Measurements from ENCODE around the gene TCEA2. TPM values are rescaled to one million over a fixed set of nuclear protein-coding genes. Genes with fewer than 3 reads are reported as not detected.

TCEA2 gene
- 49.0 and 49.9 TPM in 2 replicates for total RNA-seq

DNA sequence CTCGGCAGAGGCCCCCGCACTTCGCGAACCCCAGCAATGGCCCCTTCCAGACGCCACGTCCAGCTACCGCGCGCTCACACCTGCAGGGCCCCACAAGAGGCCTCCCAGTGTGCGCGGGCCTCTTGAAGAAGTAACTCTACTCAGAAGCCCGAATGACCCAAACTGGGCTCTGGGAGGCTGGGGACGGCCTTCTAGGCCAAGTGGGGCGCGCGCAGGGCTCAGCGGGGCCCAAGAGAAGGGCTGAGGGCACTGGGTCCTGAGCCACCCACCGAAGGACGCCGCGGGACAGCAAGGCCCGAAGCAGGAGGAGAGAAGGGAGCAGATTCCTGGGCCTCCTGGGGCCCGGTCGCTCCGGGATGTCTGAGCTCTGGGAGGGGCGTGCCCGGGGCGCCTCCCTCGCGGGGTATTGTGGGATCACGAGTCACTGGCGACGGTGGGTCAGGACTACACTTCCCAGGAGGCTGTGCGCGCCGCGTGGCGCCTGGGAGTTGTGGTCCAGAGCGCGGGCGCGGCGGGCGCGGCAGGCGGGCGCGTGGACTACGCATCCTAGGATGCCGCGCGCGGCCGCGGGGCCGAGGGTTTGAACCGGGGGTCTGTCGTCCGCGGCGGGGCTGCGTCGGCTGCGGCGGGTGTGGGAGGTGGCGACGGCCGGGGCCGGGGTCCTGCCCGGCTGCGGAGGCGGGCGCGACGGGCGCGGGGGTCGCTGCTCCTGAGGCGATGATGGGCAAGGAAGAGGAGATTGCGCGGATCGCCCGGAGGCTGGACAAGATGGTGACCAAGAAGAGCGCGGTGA, at the start of gene TCEA2:
TSS of gene TCEA2 (plus strand) at position 603 of the 793 bp plus-strand sequence. CDS start at position 718, 115 bp downstream.
- peak; percentile 93 for DNase-seq (ENCODE audit: low spot score)
- Mint-ChIP-seq H3K27ac (peak within 1 kb of the TSS; percentile 88), H3K9me3 (no peaks in the 10 kb centered on the region), H3K27me3 (ENCODE audit: low read depth) (no peaks in the 10 kb centered on the region), H3K4me3 (ENCODE audit: low read depth) (peak within 1 kb of the TSS; percentile 89), H3K4me1 (ENCODE audit: low read depth) (peaks cover 46% of the 10 kb centered on the region), H3K36me3 (ENCODE audit: low read depth) (no peaks in the 10 kb centered on the region)
- intact Hi-C loops (cut with micrococcal nuclease), result loop anchor here (1.0 to 10.0 kb wide), 4 partner anchors 16 to 428 kb away; partner anchors contain the start of genes RGS19 and UCKL1

DNA sequence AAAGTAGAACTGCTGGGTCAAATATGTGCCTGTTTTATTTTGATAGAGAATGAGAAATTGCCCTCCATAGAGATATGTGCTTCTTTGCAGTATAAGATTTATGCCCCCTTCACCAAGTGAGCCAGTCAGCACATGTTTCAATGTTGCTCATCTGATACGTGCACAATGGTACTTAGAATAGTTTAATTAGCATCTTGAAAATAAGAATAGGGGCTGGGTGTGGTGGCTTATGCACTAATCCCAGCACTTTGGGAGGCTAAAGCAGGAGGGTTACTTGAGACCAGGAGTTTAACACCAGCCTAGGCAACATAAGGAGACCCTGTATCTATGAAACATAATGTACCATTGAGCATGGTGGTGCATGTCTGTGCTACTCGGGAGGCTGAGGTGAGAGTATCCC, 47.4 kb upstream of the TCEA2 start:
- H3K27me3 Mint-ChIP-seq (ENCODE audit: low read depth), result no peaks in the 10 kb centered on the region
- no peaks in the 10 kb centered on the region for H3K9me3 Mint-ChIP-seq
- intact Hi-C loops (cut with micrococcal nuclease), result no loop called here
- no peak overlapping the region for H3K4me3 Mint-ChIP-seq (ENCODE audit: low read depth)
- DNase-seq (ENCODE audit: low spot score), result no peak
- peaks cover 63% of the 10 kb centered on the region for H3K36me3 Mint-ChIP-seq (ENCODE audit: low read depth)
- H3K4me1 Mint-ChIP-seq (ENCODE audit: low read depth), result peaks cover 18% of the 10 kb centered on the region
- no peak overlapping the region for H3K27ac Mint-ChIP-seq

DNA sequence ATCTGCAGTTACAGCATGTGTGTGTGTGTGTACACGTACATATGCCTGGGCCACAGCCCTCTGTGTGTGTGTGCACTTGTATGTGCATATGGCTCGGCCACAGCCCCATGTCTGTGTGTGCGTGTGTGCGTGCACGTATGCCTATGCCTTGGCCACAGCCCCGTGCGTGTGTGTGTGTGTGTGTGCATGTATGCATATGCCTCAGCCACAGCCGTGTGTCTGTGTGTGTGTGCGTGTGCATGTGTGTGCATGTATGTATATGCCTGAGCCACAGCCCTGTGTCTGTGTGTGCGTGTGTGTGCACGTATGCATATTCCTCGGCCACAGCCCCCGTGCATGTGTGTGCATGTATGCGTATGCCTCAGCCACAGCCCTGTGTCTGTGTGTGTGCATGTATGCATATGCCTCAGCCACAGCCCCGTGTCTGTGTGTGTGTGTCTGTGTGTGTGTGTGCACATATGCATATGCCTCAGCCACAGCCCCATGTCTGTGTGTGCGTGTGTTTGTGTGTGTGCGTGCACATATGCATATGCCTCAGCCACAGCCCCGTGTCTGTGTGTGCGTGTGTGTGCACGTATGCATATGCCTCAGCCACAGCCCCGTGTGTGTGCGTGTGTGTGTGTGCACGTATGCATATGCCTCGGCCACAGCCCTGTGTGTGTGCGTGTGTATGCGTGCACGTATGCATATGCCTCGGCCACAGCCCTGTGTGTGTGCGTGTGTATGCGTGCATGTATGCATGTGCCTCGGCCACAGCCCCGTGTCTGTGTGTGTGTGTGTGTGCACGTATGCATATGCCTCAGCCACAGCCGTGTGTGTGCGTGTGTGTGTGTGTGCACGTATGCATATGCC, 41.6 kb upstream of the TCEA2 start:
- Mint-ChIP-seq H3K27me3 (ENCODE audit: low read depth) (no peaks in the 10 kb centered on the region), H3K4me1 (ENCODE audit: low read depth) (no peaks in the 10 kb centered on the region), H3K4me3 (ENCODE audit: low read depth) (no peak overlapping the region), H3K36me3 (ENCODE audit: low read depth) (peaks cover 68% of the 10 kb centered on the region), H3K27ac (no peak overlapping the region), H3K9me3 (no peaks in the 10 kb centered on the region)
- intact Hi-C loops (cut with micrococcal nuclease), result no loop called here
- DNase-seq (ENCODE audit: low spot score), result no peak

- H3K36me3 Mint-ChIP-seq (ENCODE audit: low read depth), result peaks cover 67% of the 10 kb centered on the region
- H3K27ac Mint-ChIP-seq, result no peak overlapping the region
- no peaks in the 10 kb centered on the region for H3K4me1 Mint-ChIP-seq (ENCODE audit: low read depth)
- no peak overlapping the region for H3K4me3 Mint-ChIP-seq (ENCODE audit: low read depth)
- intact Hi-C loops (cut with micrococcal nuclease), result no loop called here
- DNase-seq (ENCODE audit: low spot score), result no peak
- H3K27me3 Mint-ChIP-seq (ENCODE audit: low read depth), result no peaks in the 10 kb centered on the region
- H3K9me3 Mint-ChIP-seq, result no peaks in the 10 kb centered on the region
Measured at GRCh38 chr20:64022671-64023360, 40.2 kb upstream of the TCEA2 start.

- Mint-ChIP-seq H3K9me3 (no peaks in the 10 kb centered on the region), H3K27ac (no peak overlapping the region)
Measured at GRCh38 chr20:64023361-64024140, 39.4 kb upstream of the TCEA2 start.

DNA sequence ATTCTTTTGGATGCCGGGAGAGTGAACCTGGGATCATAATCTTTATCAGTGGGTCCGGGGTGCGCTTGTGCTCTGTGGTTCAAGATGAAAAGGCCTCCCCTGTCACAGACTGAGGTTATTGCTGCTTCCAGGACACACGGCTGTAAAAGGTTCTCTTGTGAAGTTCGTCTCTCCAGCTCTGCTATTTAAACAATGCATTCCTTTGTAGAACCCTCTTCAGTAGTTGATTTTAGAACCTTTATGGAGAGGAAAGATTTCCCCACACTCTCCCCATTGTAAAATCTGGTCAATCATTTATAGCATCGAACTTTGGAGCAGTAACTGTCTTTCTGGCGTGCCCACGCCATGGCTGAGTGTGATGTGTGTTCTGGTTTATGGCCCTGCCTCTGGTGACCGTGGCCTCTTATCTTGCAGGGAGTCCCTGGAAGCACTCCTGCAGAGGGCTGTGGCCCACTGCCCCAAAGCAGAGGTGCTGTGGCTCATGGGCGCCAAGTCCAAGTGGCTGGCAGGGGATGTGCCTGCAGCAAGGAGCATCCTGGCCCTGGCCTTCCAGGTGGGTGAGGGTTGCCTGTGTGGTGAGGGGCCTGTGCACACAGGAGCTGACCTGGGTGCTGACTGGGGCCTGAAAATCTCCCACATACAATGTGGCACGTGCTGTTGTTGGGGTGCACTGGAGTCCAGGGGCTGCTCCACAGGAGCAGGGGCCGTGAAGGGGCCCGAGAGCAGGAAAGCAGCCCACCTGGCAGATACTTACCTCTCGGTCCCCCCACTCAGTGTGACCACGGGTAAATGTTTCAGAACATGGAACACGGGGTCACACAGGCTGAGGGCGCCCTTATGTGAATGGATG, 38.6 kb upstream of the TCEA2 start:
- H3K4me3 Mint-ChIP-seq (ENCODE audit: low read depth), result no peak overlapping the region
- no peaks in the 10 kb centered on the region for H3K4me1 Mint-ChIP-seq (ENCODE audit: low read depth)
- no peak for DNase-seq (ENCODE audit: low spot score)
- no peak overlapping the region for H3K27ac Mint-ChIP-seq
- H3K9me3 Mint-ChIP-seq, result no peaks in the 10 kb centered on the region
- intact Hi-C loops (cut with micrococcal nuclease), result no loop called here
- no peaks in the 10 kb centered on the region for H3K27me3 Mint-ChIP-seq (ENCODE audit: low read depth)
- peaks cover 63% of the 10 kb centered on the region for H3K36me3 Mint-ChIP-seq (ENCODE audit: low read depth)

More at GRCh38 chr20:64023361-64024140, 39.4 kb upstream of the TCEA2 start:
- Mint-ChIP-seq H3K4me1 (ENCODE audit: low read depth) (no peaks in the 10 kb centered on the region), H3K27me3 (ENCODE audit: low read depth) (no peaks in the 10 kb centered on the region), H3K4me3 (ENCODE audit: low read depth) (no peak overlapping the region), H3K36me3 (ENCODE audit: low read depth) (peaks cover 67% of the 10 kb centered on the region)
- intact Hi-C loops (cut with micrococcal nuclease), result no loop called here
- no peak for DNase-seq (ENCODE audit: low spot score)

- H3K27ac Mint-ChIP-seq, result no peak overlapping the region
- H3K9me3 Mint-ChIP-seq, result no peaks in the 10 kb centered on the region
- no peaks in the 10 kb centered on the region for H3K4me1 Mint-ChIP-seq (ENCODE audit: low read depth)
- no peaks in the 10 kb centered on the region for H3K27me3 Mint-ChIP-seq (ENCODE audit: low read depth)
- peaks cover 65% of the 10 kb centered on the region for H3K36me3 Mint-ChIP-seq (ENCODE audit: low read depth)
- no peak for DNase-seq (ENCODE audit: low spot score)
- H3K4me3 Mint-ChIP-seq (ENCODE audit: low read depth), result no peak overlapping the region
- intact Hi-C loops (cut with micrococcal nuclease), result no loop called here
Measured at GRCh38 chr20:64025101-64025825, 37.7 kb upstream of the TCEA2 start.

- intact Hi-C loops (cut with micrococcal nuclease), result no loop called here
- H3K27ac Mint-ChIP-seq, result no peak overlapping the region
- H3K9me3 Mint-ChIP-seq, result no peaks in the 10 kb centered on the region
- H3K27me3 Mint-ChIP-seq (ENCODE audit: low read depth), result no peaks in the 10 kb centered on the region
- no peak for DNase-seq (ENCODE audit: low spot score)
- no peak overlapping the region for H3K4me3 Mint-ChIP-seq (ENCODE audit: low read depth)
- H3K36me3 Mint-ChIP-seq (ENCODE audit: low read depth), result peaks cover 72% of the 10 kb centered on the region
- H3K4me1 Mint-ChIP-seq (ENCODE audit: low read depth), result no peaks in the 10 kb centered on the region
Measured at GRCh38 chr20:64025826-64026412, 37.1 kb upstream of the TCEA2 start.

GRCh38 chr20:64027981-64028685, 34.9 kb upstream of the TCEA2 start:
- intact Hi-C loops (cut with micrococcal nuclease), result no loop called here
- Mint-ChIP-seq H3K4me3 (ENCODE audit: low read depth) (no peak overlapping the region), H3K36me3 (ENCODE audit: low read depth) (peaks cover 62% of the 10 kb centered on the region), H3K27ac (no peak overlapping the region), H3K4me1 (ENCODE audit: low read depth) (no peaks in the 10 kb centered on the region), H3K27me3 (ENCODE audit: low read depth) (no peaks in the 10 kb centered on the region), H3K9me3 (no peaks in the 10 kb centered on the region)
- DNase-seq (ENCODE audit: low spot score), result no peak

GRCh38 chr20:64029293-64030117, 33.5 kb upstream of the TCEA2 start:
- no peak for DNase-seq (ENCODE audit: low spot score)
- H3K36me3 Mint-ChIP-seq (ENCODE audit: low read depth), result peaks cover 58% of the 10 kb centered on the region
- H3K4me1 Mint-ChIP-seq (ENCODE audit: low read depth), result peaks cover 5% of the 10 kb centered on the region
- H3K9me3 Mint-ChIP-seq, result no peaks in the 10 kb centered on the region
- no peak overlapping the region for H3K27ac Mint-ChIP-seq
- H3K27me3 Mint-ChIP-seq (ENCODE audit: low read depth), result no peaks in the 10 kb centered on the region
- intact Hi-C loops (cut with micrococcal nuclease), result loop anchor here (10.0 kb wide), 1 partner anchor 135 kb away; the partner anchor contains the start of gene DNAJC5
- no peak overlapping the region for H3K4me3 Mint-ChIP-seq (ENCODE audit: low read depth)

Data from activated T-helper 2 cell treated with anti-CD3 and anti-CD28 coated beads, Interferon-gamma antibody, Interleukin-2, Interleukin-4, amounts not matched to agents 10 μg/mL and 5 μg/mL and 100 μg/mL, durations not matched to agents 14 hours and 24 hours and 36 hours (primary cell).